Measurements from ENCODE around the gene ORC2.
"Not testable (repeated sequence)": the region's sequence is repeated elsewhere in the genome, so short reads cannot be mapped to it uniquely, and the experiment has no call there.

Gene ORC2

DNA sequence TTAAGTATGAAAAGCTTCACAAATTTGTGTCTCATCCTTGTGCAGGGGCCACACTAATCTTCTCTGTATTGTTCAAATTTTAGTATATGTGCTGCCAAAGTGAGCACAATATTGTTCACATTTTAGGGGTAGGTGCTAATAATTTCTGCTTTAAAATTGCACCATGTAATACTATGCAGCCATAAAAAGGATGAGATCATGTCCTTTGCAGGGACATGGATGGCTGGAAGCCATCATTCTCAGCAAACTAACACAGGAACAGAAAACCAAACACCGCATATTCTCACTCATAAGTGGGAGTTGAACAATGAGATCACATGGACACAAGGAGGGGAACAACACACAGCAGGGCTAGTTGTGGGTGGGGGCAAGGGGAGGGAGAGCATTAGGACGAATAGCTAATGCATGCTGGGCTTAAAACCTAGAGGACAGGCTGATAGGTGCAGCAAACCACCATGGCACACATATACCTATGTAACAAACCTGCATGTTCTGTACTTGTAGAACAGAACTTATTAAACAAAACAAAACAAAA lies 81.7 kb downstream of the ORC2 start:
- no CpG with 5 or more reads among the region's 2 CpGs for WGBS (ENCODE audit: extremely low coverage, insufficient coverage, low lambda C conversion rate)

DNA sequence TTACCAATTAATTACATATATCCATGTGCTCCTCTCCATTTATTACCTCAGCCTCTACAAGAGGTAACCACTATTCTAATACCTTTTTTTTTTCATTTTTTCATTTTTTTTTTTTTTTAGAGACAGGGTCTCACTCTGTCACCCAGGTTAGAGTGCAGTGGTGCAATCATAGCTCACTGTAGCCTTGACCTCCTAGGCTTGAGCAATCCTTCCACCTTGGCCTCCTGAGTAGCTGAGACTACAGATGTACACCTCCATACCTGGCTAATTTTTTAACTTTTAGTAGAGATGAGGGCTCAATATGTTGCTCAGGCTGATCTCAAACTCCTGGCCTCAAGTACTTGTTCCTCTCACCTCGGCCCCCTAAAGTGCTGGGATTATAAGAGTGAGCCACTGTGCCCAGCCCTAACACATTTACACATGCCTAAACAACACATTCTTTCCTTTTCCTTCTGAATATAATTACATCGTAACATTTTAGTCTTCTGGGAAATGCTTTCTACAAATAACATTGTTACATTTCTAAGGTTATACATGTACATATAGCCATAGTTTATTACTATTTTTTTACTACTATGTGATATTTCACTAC lies 85.1 kb downstream of the ORC2 start:
- Histone ChIP-seq H3K4me3 (ENCODE audit: low read length) (no peak overlapping the region), H3K79me1 (ENCODE audit: low read length) (no peaks in the 10 kb centered on the region), H3K4ac (ENCODE audit: low read depth, low read length) (no peak overlapping the region), H3K56ac (ENCODE audit: low read length) (no peak overlapping the region), H3K4me2 (ENCODE audit: low read length) (no peak overlapping the region), H3K18ac (ENCODE audit: low read length) (no peak overlapping the region), H2BK5ac (ENCODE audit: low read length) (no peak overlapping the region), H3K9ac (ENCODE audit: low read length) (no peak overlapping the region), H3K4me1 (ENCODE audit: control insufficient read depth, low read depth, low read length) (no peaks in the 10 kb centered on the region), H4K5ac (ENCODE audit: low read length) (no peak overlapping the region), H3K23ac (ENCODE audit: low read length) (no peak overlapping the region), H2BK15ac (replicated peaks; ENCODE audit: low read depth) (no peak overlapping the region), H2BK120ac (ENCODE audit: low read depth, low read length) (no peak overlapping the region), H3K27me3 (ENCODE audit: insufficient read depth, low read length, poor library complexity) (no peaks in the 10 kb centered on the region), H3K27ac (ENCODE audit: low read depth, low read length) (no peak overlapping the region), H4K8ac (ENCODE audit: low read depth, low read length) (no peak overlapping the region), H3K79me2 (ENCODE audit: control insufficient read depth, insufficient read depth, low read length) (no peaks in the 10 kb centered on the region), H2AK5ac (ENCODE audit: low read length) (no peak overlapping the region), H3K36me3 (ENCODE audit: control insufficient read depth, insufficient read depth, low read length) (no peaks in the 10 kb centered on the region)
- DNase-seq, result no peak
- WGBS (ENCODE audit: extremely low coverage, insufficient coverage, low lambda C conversion rate), result no CpG with 5 or more reads among the region's 2 CpGs

More for the DNA sequence above, 81.7 kb downstream of the ORC2 start:
- not testable (repeated sequence) for H3K36me3 ChIP-seq (ENCODE audit: control insufficient read depth, insufficient read depth, low read length); H2AK5ac ChIP-seq (ENCODE audit: low read length); H3K9ac ChIP-seq (ENCODE audit: low read length); H3K18ac ChIP-seq (ENCODE audit: low read length); H3K4me3 ChIP-seq (ENCODE audit: low read length); H2BK15ac ChIP-seq (replicated peaks; ENCODE audit: low read depth); DNase-seq; H3K4ac ChIP-seq (ENCODE audit: low read depth, low read length); H3K23ac ChIP-seq (ENCODE audit: low read length); H3K79me1 ChIP-seq (ENCODE audit: low read length); H2BK120ac ChIP-seq (ENCODE audit: low read depth, low read length); H3K27ac ChIP-seq (ENCODE audit: low read depth, low read length); H3K56ac ChIP-seq (ENCODE audit: low read length); H2BK5ac ChIP-seq (ENCODE audit: low read length); H3K4me2 ChIP-seq (ENCODE audit: low read length); H4K5ac ChIP-seq (ENCODE audit: low read length); H3K79me2 ChIP-seq (ENCODE audit: control insufficient read depth, insufficient read depth, low read length); H3K4me1 ChIP-seq (ENCODE audit: control insufficient read depth, low read depth, low read length); H4K8ac ChIP-seq (ENCODE audit: low read depth, low read length); H3K27me3 ChIP-seq (ENCODE audit: insufficient read depth, low read length, poor library complexity)

DNA sequence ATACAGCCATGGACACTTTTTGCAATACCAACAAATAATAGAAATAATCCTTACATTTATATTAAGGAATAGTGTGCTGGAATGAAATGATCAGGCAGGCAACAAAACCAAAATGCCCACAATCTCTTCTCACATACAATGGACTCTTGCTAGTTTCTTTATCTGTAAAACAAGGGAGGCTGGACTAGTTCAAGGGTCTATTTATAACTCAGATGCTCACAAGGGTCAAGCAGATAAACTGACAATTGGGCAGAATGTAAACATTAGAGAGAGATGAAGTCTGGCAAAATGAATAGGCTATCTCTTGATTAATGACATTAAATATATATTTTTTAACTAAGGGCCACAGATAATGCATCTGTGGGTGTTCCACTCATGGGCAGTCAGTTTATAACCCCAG lies 86.0 kb downstream of the ORC2 start:
- Histone ChIP-seq H3K9ac (ENCODE audit: low read length) (no peak overlapping the region), H3K4me2 (ENCODE audit: low read length) (no peak overlapping the region), H3K27me3 (ENCODE audit: insufficient read depth, low read length, poor library complexity) (no peaks in the 10 kb centered on the region), H3K79me2 (ENCODE audit: control insufficient read depth, insufficient read depth, low read length) (no peaks in the 10 kb centered on the region), H3K27ac (ENCODE audit: low read depth, low read length) (no peak overlapping the region), H2BK15ac (replicated peaks; ENCODE audit: low read depth) (no peak overlapping the region), H3K4me3 (ENCODE audit: low read length) (no peak overlapping the region), H4K8ac (ENCODE audit: low read depth, low read length) (no peak overlapping the region), H3K56ac (ENCODE audit: low read length) (no peak overlapping the region), H4K5ac (ENCODE audit: low read length) (no peak overlapping the region), H3K18ac (ENCODE audit: low read length) (no peak overlapping the region), H3K79me1 (ENCODE audit: low read length) (no peaks in the 10 kb centered on the region), H3K4me1 (ENCODE audit: control insufficient read depth, low read depth, low read length) (no peaks in the 10 kb centered on the region), H2BK120ac (ENCODE audit: low read depth, low read length) (no peak overlapping the region), H3K4ac (ENCODE audit: low read depth, low read length) (no peak overlapping the region), H3K23ac (ENCODE audit: low read length) (no peak overlapping the region), H2AK5ac (ENCODE audit: low read length) (no peak overlapping the region), H3K36me3 (ENCODE audit: control insufficient read depth, insufficient read depth, low read length) (no peaks in the 10 kb centered on the region), H2BK5ac (ENCODE audit: low read length) (no peak overlapping the region)
- DNase-seq, result no peak

DNA sequence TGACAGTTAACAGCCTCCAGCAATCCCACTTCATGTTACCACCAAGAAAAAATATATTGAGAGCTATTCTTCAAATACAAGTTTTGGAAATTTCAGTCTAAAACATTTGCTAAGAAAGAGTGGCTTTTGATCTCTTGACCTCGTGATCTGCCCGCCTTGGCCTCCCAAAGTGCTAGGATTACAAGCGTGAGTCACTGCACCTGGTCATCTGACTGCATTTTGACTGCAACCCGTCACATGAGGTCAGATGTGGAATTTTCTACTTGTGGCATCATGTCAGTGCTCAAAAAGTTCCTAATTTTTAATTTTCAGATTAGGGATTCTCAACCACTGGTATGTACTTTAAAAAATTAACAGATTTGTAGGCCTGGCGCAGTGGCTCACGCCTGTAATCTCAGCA lies 89.9 kb downstream of the ORC2 start:
- H3K4me2 ChIP-seq (ENCODE audit: low read length), result no peak overlapping the region
- H4K8ac ChIP-seq (ENCODE audit: low read depth, low read length), result no peak overlapping the region
- no peak overlapping the region for H2BK15ac ChIP-seq (replicated peaks; ENCODE audit: low read depth)
- no peak overlapping the region for H3K4me3 ChIP-seq (ENCODE audit: low read length)
- H3K56ac ChIP-seq (ENCODE audit: low read length), result no peak overlapping the region
- WGBS (ENCODE audit: extremely low coverage, insufficient coverage, low lambda C conversion rate), result no CpG with 5 or more reads among the region's 6 CpGs
- H3K36me3 ChIP-seq (ENCODE audit: control insufficient read depth, insufficient read depth, low read length), result no peaks in the 10 kb centered on the region
- H3K79me2 ChIP-seq (ENCODE audit: control insufficient read depth, insufficient read depth, low read length), result no peaks in the 10 kb centered on the region
- H4K5ac ChIP-seq (ENCODE audit: low read length), result no peak overlapping the region
- no peak overlapping the region for H2BK120ac ChIP-seq (ENCODE audit: low read depth, low read length)
- no peaks in the 10 kb centered on the region for H3K79me1 ChIP-seq (ENCODE audit: low read length)
- H2BK5ac ChIP-seq (ENCODE audit: low read length), result no peak overlapping the region
- H3K9ac ChIP-seq (ENCODE audit: low read length), result no peak overlapping the region
- no peak overlapping the region for H3K23ac ChIP-seq (ENCODE audit: low read length)
- H3K4me1 ChIP-seq (ENCODE audit: control insufficient read depth, low read depth, low read length), result no peaks in the 10 kb centered on the region
- no peak overlapping the region for H3K4ac ChIP-seq (ENCODE audit: low read depth, low read length)
- DNase-seq, result no peak
- H3K27ac ChIP-seq (ENCODE audit: low read depth, low read length), result no peak overlapping the region
- no peak overlapping the region for H2AK5ac ChIP-seq (ENCODE audit: low read length)
- H3K18ac ChIP-seq (ENCODE audit: low read length), result no peak overlapping the region
- no peaks in the 10 kb centered on the region for H3K27me3 ChIP-seq (ENCODE audit: insufficient read depth, low read length, poor library complexity)

DNA sequence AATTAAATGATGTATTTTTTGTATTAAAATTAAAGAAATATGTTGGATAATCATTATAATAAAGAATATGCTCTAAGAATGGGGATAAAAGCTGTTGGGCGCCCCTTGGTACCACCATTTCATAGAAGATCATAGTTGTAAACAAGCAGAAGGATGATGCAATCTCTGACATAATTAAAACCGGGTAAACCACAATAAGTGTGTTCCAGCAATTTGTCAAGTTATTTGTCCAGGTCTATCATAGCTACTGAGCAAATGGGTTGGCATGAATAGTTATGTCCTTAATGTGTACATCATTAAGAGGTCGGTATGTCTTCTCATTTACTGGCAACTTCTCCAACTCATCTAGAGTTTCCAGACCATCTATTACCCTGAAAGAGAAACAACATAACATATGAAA lies 92.3 kb downstream of the ORC2 start:
- no peak overlapping the region for H3K9ac ChIP-seq (ENCODE audit: low read length)
- H3K23ac ChIP-seq (ENCODE audit: low read length), result no peak overlapping the region
- no peaks in the 10 kb centered on the region for H3K79me1 ChIP-seq (ENCODE audit: low read length)
- H3K4me1 ChIP-seq (ENCODE audit: control insufficient read depth, low read depth, low read length), result no peaks in the 10 kb centered on the region
- WGBS (ENCODE audit: extremely low coverage, insufficient coverage, low lambda C conversion rate), result 100% methylated on average over 1 of the region's 3 CpGs
- H3K4me2 ChIP-seq (ENCODE audit: low read length), result no peak overlapping the region
- no peak overlapping the region for H3K4ac ChIP-seq (ENCODE audit: low read depth, low read length)
- H2AK5ac ChIP-seq (ENCODE audit: low read length), result no peak overlapping the region
- no peak overlapping the region for H4K5ac ChIP-seq (ENCODE audit: low read length)
- H3K27ac ChIP-seq (ENCODE audit: low read depth, low read length), result no peak overlapping the region
- H3K36me3 ChIP-seq (ENCODE audit: control insufficient read depth, insufficient read depth, low read length), result no peaks in the 10 kb centered on the region
- H4K8ac ChIP-seq (ENCODE audit: low read depth, low read length), result no peak overlapping the region
- H3K18ac ChIP-seq (ENCODE audit: low read length), result no peak overlapping the region
- no peak overlapping the region for H3K56ac ChIP-seq (ENCODE audit: low read length)
- H3K27me3 ChIP-seq (ENCODE audit: insufficient read depth, low read length, poor library complexity), result no peaks in the 10 kb centered on the region
- H2BK15ac ChIP-seq (replicated peaks; ENCODE audit: low read depth), result no peak overlapping the region
- no peaks in the 10 kb centered on the region for H3K79me2 ChIP-seq (ENCODE audit: control insufficient read depth, insufficient read depth, low read length)
- no peak overlapping the region for H2BK5ac ChIP-seq (ENCODE audit: low read length)
- no peak for DNase-seq
- no peak overlapping the region for H2BK120ac ChIP-seq (ENCODE audit: low read depth, low read length)
- no peak overlapping the region for H3K4me3 ChIP-seq (ENCODE audit: low read length)

DNA sequence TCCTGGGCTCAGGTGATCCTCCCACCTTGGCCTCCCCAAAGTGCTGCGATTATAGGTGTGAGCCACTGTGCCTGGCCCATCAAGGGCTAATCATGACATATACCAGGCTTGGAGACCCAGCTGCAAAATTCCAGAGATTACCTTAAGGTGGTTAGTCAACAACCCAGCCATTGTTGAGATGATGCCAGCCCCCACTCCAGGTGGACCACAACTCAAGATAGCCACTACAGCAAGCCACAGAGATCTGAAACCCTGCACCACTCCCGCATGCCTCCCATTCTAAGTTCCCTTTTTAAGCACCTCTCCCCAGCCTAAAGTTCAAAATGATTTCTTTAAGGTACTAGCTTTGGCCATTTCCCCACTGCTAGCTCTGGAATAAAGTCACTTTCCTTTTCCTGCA lies 94.4 kb downstream of the ORC2 start:
- peak; percentile 28 for DNase-seq
- Histone ChIP-seq H3K27ac (ENCODE audit: low read depth, low read length) (no peak overlapping the region), H4K5ac (ENCODE audit: low read length) (no peak overlapping the region), H2AK5ac (ENCODE audit: low read length) (no peak overlapping the region), H3K79me2 (ENCODE audit: control insufficient read depth, insufficient read depth, low read length) (no peaks in the 10 kb centered on the region), H3K9ac (ENCODE audit: low read length) (no peak overlapping the region), H4K8ac (ENCODE audit: low read depth, low read length) (no peak overlapping the region), H3K4ac (ENCODE audit: low read depth, low read length) (no peak overlapping the region), H3K4me3 (ENCODE audit: low read length) (no peak overlapping the region), H3K18ac (ENCODE audit: low read length) (no peak overlapping the region), H2BK5ac (ENCODE audit: low read length) (no peak overlapping the region), H3K4me1 (ENCODE audit: control insufficient read depth, low read depth, low read length) (no peaks in the 10 kb centered on the region), H3K4me2 (ENCODE audit: low read length) (no peak overlapping the region), H3K23ac (ENCODE audit: low read length) (no peak overlapping the region), H3K27me3 (ENCODE audit: insufficient read depth, low read length, poor library complexity) (no peaks in the 10 kb centered on the region), H3K79me1 (ENCODE audit: low read length) (no peaks in the 10 kb centered on the region), H3K56ac (ENCODE audit: low read length) (no peak overlapping the region), H3K36me3 (ENCODE audit: control insufficient read depth, insufficient read depth, low read length) (no peaks in the 10 kb centered on the region), H2BK120ac (ENCODE audit: low read depth, low read length) (no peak overlapping the region), H2BK15ac (replicated peaks; ENCODE audit: low read depth) (no peak overlapping the region)
- no CpG with 5 or more reads among the region's 2 CpGs for WGBS (ENCODE audit: extremely low coverage, insufficient coverage, low lambda C conversion rate)

Data from mesendoderm (in vitro differentiated cells).